Measurements from ENCODE around the gene BRD3.

BRD3 gene

DNA sequence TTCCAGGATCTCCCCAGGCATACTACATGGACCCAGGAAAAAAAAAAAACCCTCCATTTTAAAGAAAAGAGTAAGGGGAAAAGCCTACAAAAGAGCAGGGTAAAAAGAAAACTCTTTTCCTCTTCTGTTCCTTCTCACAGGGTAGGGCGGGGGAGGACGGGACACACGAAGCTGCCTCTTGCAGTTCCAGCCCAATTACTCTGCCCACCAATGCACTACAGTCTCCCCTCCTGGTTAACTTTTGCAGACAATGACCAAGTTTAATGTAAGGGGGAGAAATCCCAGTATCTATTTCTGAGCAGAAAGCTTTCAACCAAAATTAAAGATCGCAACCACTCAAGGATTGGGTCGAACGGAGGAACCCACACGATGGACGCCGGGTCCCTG is 1.3 kb downstream of the BRD3 start:
- DNase-seq = no peak

GRCh38 chr9:134065612-134066419 is 2.0 kb downstream of the BRD3 start:
- DNase-seq = no peak

- DNase-seq = no peak
Measured at GRCh38 chr9:134064711-134065110, 3.1 kb downstream of the BRD3 start.

- DNase-seq = no peak
Measured at GRCh38 chr9:134063571-134064450, 4.0 kb downstream of the BRD3 start.

DNA sequence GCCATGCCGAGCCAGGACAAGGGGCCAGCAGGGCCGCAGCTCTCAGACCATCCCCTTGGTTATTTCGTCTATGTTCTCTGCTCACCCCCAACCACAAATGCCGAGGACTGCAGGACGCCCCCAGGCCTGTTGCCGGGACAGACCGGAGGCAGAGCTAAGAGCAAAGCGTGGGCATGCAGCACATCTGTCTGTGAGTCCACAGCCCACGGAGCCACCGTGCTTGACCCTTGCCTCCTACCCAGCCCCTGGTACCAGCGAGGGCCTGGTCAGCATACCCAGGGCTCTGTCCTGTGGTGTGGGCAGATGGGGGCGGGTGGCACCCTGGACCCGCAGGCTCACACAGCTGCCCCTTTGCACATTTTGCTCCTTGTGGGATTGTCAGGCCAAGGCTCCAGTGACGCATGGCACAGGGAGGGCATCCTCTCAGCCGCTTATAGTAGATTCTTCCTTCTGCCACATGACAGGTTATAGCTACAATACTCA is 4.7 kb downstream of the BRD3 start:
- no peak for DNase-seq

DNA sequence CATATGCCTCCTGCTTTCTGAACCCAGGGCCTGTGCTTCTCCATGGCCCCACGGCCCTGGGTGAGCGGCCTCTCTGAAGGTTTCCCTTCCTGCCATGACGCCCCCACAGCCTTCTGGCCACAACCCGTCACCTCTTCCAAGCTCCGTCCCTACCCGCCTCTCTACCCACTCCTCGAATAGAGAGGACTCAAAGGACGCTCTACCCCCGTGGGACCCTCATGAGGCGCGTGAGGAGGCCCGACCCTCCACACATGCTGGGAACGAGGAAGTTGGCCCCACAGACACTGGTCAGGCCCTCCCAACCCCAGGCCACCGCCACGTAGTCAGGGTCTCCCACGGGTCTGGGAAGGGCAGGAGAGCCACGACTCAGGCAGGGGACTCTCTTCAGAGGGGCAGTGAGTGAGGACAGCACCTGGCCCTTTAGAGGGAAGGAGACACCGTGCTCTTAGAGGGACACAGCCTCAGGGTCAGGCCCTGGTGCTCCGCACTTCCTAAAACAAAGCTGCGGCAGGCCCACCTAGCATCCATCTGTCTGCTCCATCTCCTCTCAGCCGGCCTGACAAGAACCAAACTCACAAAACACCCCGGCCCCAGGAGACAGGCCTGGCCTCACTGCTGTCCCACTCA is 5.3 kb downstream of the BRD3 start:
- DNase-seq = no peak

- peak; percentile 35 for DNase-seq
Measured at GRCh38 chr9:134061688-134062371, 6.0 kb downstream of the BRD3 start.

GRCh38 chr9:134061019-134061687 is 6.7 kb downstream of the BRD3 start:
- DNase-seq = no peak

- no peak for DNase-seq
Measured at GRCh38 chr9:134060546-134060945, 7.3 kb downstream of the BRD3 start.

DNA sequence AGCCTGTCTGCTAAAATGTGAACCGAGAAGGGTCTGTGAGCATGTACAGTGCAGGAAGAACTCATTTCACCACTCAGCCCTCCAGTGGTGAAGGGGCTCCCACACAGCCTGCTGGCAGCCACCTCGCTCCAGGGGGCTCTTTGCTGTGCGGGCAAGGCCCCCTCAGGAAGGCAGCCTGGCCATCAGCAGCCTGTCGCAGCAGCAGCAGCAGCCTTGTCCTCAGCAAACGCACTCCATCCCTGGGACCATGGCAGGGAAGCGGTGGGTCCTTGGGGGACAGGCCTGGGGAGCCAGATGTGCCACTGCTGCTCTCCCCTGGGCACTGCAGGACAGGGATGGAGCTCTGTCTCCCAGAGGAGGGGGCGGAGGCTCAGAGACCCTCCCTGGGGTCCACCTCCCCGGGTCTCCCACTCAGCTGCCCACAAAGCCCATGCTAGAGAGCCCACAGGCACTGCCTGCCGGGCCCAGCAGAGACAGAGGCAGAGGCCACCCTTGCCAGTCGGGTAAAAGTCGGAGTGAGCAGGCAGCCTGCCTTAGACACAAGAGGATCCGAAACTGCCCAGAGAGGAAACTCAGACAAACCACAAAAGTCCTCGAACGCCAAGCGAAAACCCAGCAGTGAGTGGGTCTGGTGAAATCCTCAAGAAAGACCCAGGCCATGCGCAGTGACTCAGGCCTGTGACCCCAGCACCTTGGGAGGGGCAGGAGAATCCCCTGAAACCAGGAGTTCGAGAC is 8.0 kb downstream of the BRD3 start:
- DNase-seq = no peak

GRCh38 chr9:134059188-134059641 is 8.6 kb downstream of the BRD3 start:
- no peak for DNase-seq

DNA sequence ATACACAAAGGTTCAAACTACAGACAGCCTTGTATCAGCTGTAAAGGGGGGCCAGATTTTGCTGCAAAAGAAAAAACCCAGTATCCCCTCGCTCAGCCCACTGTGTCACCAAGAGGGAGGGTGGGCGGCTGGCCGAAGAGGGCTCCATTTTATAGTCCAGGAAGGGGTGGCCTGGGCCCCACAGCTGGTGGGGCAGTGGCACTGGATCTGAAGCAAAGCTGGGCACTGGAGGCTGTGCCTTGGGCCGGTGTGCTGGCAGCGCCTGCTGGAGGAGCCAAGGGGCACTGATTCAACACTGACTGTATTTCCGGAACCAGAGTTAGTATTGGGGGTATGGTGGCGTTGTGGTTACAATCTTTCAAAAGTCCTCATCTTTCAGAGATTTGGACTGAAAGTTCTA is 9.1 kb downstream of the BRD3 start:
- DNase-seq = no peak

GRCh38 chr9:134057751-134058701 is 9.8 kb downstream of the BRD3 start:
- peak; percentile 59 for DNase-seq

- DNase-seq = no peak
Measured at GRCh38 chr9:134057307-134057657, 10.5 kb downstream of the BRD3 start.

- DNase-seq = no peak
Measured at GRCh38 chr9:134056483-134057306, 11.1 kb downstream of the BRD3 start.

GRCh38 chr9:134055981-134056461 is 11.8 kb downstream of the BRD3 start:
- no peak for DNase-seq

DNA sequence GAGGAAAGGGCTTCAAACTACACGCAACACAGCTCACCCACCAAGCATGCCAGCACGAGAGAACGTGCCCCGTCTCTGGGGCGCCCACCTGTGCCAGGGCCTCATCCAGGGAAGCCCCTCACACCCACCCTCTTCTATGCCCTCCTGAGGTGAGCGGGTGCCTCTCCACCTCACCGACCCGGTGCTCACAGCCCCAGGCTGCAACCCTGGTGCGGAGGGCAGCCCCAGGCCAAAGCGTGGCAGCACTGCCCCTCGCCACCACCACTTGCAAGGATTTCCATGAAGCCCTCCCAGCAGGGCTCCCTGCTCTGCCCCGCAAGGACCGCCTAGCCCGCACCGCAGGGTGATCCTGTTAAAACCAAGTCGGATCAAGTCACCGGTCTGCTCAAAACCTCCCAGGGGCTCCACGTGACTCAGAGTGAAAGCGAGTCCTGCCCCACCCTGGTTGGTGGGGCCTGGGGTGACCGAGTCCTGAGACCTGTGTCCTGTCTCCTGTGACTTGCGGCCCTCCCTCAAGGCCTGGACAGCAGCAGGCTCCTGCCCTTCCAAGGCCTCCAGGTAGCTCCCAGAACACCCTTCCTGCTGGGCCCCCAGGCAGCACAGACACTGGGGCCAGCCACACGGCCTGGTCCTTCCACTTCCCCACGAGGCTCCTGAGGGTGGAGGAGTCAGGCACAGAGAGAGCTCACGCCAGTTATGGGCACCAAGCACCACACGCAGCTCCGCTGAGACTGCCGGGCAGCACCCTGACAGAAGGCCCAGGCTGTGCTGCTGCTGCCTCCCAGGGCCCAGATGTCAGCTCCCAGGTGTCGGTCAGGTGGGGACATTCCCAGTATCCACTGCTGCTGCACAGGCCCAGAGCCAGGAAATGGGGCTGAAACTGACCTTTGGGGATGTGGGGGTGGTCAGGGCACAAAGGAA is 12.7 kb downstream of the BRD3 start:
- no peak for DNase-seq

Measured in eye (tissue), 1 donor.